Measurements from ENCODE around the gene TMEM175.

The TMEM175 gene, protein sequence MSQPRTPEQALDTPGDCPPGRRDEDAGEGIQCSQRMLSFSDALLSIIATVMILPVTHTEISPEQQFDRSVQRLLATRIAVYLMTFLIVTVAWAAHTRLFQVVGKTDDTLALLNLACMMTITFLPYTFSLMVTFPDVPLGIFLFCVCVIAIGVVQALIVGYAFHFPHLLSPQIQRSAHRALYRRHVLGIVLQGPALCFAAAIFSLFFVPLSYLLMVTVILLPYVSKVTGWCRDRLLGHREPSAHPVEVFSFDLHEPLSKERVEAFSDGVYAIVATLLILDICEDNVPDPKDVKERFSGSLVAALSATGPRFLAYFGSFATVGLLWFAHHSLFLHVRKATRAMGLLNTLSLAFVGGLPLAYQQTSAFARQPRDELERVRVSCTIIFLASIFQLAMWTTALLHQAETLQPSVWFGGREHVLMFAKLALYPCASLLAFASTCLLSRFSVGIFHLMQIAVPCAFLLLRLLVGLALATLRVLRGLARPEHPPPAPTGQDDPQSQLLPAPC

DNA sequence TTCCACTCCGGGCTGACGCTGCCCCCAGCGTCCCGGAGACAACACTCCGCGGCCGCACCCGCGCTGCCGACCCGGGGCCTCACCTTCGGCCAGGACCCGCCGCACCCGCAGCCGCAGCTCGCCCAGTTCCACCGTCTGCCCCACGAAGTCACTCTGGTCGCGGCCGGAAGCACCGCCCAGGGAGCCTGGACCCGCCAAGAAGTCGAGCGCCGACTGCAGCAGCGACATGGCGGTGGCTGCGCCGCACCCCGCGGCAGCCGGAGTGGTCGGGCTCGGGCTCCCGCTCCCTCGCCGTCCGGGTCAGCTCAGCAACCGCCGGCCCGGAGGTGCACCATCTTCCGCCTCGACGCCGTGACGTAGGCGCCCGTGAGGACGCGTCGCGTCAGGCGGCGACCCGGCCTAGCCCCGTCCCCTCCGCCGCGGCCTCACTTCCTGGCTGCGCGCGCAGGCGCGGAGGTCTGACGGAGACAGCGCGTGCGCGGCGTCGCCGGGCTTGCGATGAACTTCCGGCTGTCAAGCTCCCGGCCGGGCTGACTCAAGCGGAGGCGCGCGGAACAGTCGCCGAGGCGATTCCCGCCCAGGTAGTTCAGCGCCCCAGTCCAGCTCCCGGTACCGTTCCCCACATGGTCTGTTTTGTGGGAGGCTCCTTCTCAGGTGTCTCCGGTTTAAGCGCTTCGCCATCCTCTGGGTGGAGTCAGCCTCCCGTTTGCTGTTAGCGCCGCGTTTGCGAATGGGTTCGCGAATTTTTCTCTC is at the start of gene TMEM175, which contains the start of gene GAK:
TMEM175 (plus strand) TSS at position 501 of the 753 bp plus-strand sequence. CDS start 15,280 bp downstream, outside the sequence.
GAK (minus strand) TSS at position 357 of the 753 bp plus-strand sequence; CDS start at position 228, 129 bp downstream.
- Histone ChIP-seq H3K36me3 (no peaks in the 10 kb centered on the region), H3K9me3 (no peaks in the 10 kb centered on the region), H3K4me3 (peak within 1 kb of the TSS; percentile 99 to 100), H3K4me1 (peaks cover 0 to 50% (median 34%) of the 10 kb centered on the region in 4 donors), H3K27me3 (no peaks in the 10 kb centered on the region), H3K27ac (peak within 1 kb of the TSS; percentile 86 to 95)
- TF ChIP-seq, protein P1, sequence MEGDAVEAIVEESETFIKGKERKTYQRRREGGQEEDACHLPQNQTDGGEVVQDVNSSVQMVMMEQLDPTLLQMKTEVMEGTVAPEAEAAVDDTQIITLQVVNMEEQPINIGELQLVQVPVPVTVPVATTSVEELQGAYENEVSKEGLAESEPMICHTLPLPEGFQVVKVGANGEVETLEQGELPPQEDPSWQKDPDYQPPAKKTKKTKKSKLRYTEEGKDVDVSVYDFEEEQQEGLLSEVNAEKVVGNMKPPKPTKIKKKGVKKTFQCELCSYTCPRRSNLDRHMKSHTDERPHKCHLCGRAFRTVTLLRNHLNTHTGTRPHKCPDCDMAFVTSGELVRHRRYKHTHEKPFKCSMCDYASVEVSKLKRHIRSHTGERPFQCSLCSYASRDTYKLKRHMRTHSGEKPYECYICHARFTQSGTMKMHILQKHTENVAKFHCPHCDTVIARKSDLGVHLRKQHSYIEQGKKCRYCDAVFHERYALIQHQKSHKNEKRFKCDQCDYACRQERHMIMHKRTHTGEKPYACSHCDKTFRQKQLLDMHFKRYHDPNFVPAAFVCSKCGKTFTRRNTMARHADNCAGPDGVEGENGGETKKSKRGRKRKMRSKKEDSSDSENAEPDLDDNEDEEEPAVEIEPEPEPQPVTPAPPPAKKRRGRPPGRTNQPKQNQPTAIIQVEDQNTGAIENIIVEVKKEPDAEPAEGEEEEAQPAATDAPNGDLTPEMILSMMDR (IDR thresholded peaks at IDR 0.05) = peak in 1 of 2 experiments; percentile 20
- DNase-seq = peak; percentile 94 to 97
- intact Hi-C loops (cut with DNase I; ENCODE audit: low total_unique reads) = loop anchor here (5.0 to 10.0 kb wide), 2 partner anchors 40 to 147 kb away; partner anchors contain the start of gene DGKQ

DNA sequence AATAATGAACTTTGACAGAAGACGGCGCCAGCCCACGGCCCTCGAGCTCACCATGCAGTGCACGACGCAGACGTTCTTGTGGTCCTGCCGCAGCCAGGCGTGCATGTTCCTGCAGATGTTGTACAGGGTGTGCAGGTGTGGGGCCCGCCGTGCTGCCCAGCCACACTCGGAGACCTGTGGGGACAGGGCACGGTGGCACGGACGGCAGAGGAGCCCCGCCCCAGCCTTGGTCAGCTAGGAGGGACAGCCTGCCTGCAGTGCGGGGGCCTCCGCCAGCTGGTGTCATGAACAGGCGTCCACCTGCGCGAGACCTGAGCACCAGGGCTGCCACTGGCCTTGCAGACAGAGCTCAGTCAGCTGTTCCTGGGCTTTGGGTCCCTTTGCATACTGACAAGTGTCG is 49.6 kb upstream of the TMEM175 start:
- Histone ChIP-seq H3K27me3 (no peaks in the 10 kb centered on the region), H3K27ac (no peak overlapping the region), H3K4me1 (no peaks in the 10 kb centered on the region), H3K4me3 (no peak overlapping the region), H3K36me3 (peaks cover 48 to 100% (median 84%) of the 10 kb centered on the region in 3 donors), H3K9me3 (no peaks in the 10 kb centered on the region)
- intact Hi-C loops (cut with DNase I; ENCODE audit: low total_unique reads) = no loop called here
- DNase-seq = no peak
- TF ChIP-seq, protein P1 (IDR thresholded peaks at IDR 0.05) = no peak

DNA sequence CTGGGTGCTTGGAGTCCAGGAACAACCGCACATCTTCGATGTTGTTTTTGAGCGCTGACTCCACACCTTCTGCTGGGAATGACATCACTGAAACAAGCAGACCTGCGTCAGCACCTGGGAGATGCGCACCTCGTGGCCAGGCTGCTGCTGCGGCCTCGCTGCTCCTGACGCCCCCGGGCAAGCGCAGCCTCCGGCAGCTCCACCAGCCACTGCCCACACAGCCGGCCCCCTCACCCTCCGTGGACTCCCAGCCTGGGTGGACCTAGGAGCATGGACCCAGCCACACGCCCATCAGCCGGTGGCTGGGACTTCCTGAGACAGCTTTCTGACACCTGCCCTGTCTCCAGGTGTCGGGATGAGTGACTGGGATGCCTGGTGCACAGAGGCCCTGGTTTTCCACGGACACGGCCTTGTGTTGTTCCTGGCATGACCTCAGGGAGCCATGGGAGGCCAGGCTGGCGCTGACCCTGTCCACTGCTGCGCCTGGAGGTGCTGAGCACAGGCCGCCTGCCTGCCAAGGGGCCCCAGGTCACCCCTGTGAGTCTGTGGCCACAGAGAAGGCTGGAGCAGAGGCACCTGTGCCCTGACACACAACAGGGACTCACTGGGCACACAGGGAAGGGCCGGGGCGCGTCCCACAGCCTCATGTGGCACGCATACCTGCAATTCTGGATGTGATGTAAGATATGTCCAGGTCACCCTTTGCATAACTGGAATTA is 48.7 kb upstream of the TMEM175 start:
- no peak for DNase-seq
- Histone ChIP-seq H3K4me3 (no peak overlapping the region), H3K36me3 (peaks cover 54 to 100% (median 86%) of the 10 kb centered on the region in 3 donors), H3K9me3 (no peaks in the 10 kb centered on the region), H3K27ac (no peak overlapping the region), H3K27me3 (no peaks in the 10 kb centered on the region), H3K4me1 (no peaks in the 10 kb centered on the region)
- TF ChIP-seq, protein P1 (IDR thresholded peaks at IDR 0.05) = no peak
- intact Hi-C loops (cut with DNase I; ENCODE audit: low total_unique reads) = no loop called here

DNA sequence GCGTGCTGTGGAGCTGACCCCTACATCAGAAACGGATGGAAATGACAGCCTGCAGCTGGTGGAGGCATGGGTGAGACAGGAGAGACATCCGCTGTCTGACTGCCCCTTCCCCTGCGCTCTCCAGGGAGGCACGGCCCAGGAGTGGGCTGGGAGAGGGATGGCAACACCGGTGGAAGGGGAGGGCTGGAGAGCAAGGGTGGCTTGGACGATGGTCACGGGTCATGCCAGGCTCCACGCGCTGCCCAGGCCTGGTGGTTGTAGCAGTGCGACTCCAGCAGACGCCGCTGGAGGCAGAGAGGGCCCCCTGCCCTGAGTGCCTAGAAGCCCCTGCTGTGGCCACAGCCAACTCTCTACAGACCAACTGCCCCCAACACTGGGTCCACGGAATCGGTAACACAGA is 48.0 kb upstream of the TMEM175 start:
- intact Hi-C loops (cut with DNase I; ENCODE audit: low total_unique reads) = no loop called here
- TF ChIP-seq, protein P1 (IDR thresholded peaks at IDR 0.05) = no peak
- H3K36me3 ChIP-seq = peaks cover 55 to 100% (median 86%) of the 10 kb centered on the region in 3 donors
- H3K27me3 ChIP-seq = no peaks in the 10 kb centered on the region
- no peaks in the 10 kb centered on the region for H3K9me3 ChIP-seq
- DNase-seq = no peak
- no peak overlapping the region for H3K4me3 ChIP-seq
- no peak overlapping the region for H3K27ac ChIP-seq
- H3K4me1 ChIP-seq = no peaks in the 10 kb centered on the region

DNA sequence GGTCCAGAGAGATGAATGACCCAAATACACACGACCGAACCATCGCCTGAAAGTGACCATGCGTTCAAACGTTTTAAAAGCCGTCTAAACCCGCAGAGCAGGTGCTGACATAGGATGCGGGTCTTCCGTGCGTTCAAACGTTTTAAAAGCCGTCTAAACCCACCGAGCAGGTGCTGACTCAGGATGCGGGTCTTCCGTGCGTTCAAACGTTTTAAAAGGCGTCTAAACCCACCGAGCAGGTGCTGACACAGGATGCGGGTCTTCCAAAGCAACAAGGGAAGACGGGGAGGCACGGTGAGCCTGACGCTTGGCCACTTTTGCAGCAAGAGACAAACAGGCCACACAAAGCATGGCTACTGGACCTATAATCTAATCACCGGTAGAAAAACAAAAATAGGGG is 47.4 kb upstream of the TMEM175 start:
- TF ChIP-seq, protein P1 (IDR thresholded peaks at IDR 0.05) = no peak

More for the DNA sequence above, 47.4 kb upstream of the TMEM175 start:
- Histone ChIP-seq H3K27ac (no peak overlapping the region), H3K4me3 (no peak overlapping the region), H3K36me3 (peaks cover 56 to 100% (median 87%) of the 10 kb centered on the region in 3 donors), H3K4me1 (no peaks in the 10 kb centered on the region), H3K9me3 (no peaks in the 10 kb centered on the region), H3K27me3 (no peaks in the 10 kb centered on the region)
- DNase-seq = no peak
- intact Hi-C loops (cut with DNase I; ENCODE audit: low total_unique reads) = no loop called here

Data from tibial artery (tissue), 4 donors.